HEK293 (cell line): ENCODE data around the gene SENP1.
A peak's percentile ranks its signal among the peaks of the same experiment; 100 is the strongest.

Experiments used
- CTCF ChIA-PET: fragments of 350-600 bp; formaldehyde crosslinking; extraction: SDS; loops from one replicate; lab custom pipeline; 2021; ENCODE audit warnings: antibody characterized with exemption; lab: Yijun Ruan, JAX
- POLR2A ChIA-PET: fragments of 300-600 bp; formaldehyde crosslinking; extraction: SDS; loops from one replicate; lab custom pipeline; 2020; ENCODE audit warnings: antibody characterized with exemption, inconsistent platforms; lab: Yijun Ruan, JAX
- H3K27ac ChIP-seq: fragments of 200-500 bp; sonication (Bioruptor generic); 2 replicates; pipeline ENCODE4 v1.5.1; 2014; ENCODE audit warnings: low read depth, low read length, control low read depth, inconsistent platforms; ENCODE audit errors: extremely low read depth
- H3K36me3 ChIP-seq, 2 experiments: fragments of 200-500 bp in 1 of 2; sonication (Bioruptor generic) in 1 of 2; 1 replicate in 1 of 2; 2 replicates in 1 of 2; pipeline ENCODE4 v1.5.1; 2014 to 2017; ENCODE audit warnings: inconsistent platforms in 2 of 2, low read length in 2 of 2; ENCODE audit not compliant: control insufficient read depth in 2 of 2, insufficient read depth in 1 of 2
- H3K4me1 ChIP-seq: fragments of 200-500 bp; sonication (Bioruptor generic); 2 replicates; pipeline ENCODE4 v1.5.1; 2014; ENCODE audit warnings: mild to moderate bottlenecking, low read length, inconsistent platforms; ENCODE audit not compliant: control insufficient read depth, insufficient read depth
- H3K4me3 ChIP-seq: 2 replicates; pipeline ENCODE4 v1.5.1; 2011; ENCODE audit warnings: low read depth, mild to moderate bottlenecking, control low read depth, low read length, moderate library complexity
- H3K9me3 ChIP-seq: fragments of 200-500 bp; sonication (Bioruptor generic); 2 replicates; pipeline ENCODE4 v1.5.1; 2014; ENCODE audit warnings: low read depth, low read length, inconsistent platforms; ENCODE audit not compliant: control insufficient read depth, insufficient read depth
- HOXC10 ChIP-seq: sonication (generic); formaldehyde crosslinking; IDR thresholded peaks from 2 replicates; pipeline ENCODE4 v1.8.1; 2023; ENCODE audit warnings: mild to moderate bottlenecking, missing genetic modification reagents
- IKZF3 ChIP-seq: fragments of 450-650 bp; IDR thresholded peaks from 2 replicates; pipeline ENCODE4 v1.5.0; 2018; ENCODE audit warnings: missing biosample characterization, mild to moderate bottlenecking, missing genetic modification characterization, moderate library complexity
- PRDM10 ChIP-seq: fragments of 450-650 bp; formaldehyde crosslinking; IDR thresholded peaks from 2 replicates; pipeline ENCODE4 v1.5.1; 2016; ENCODE audit warnings: missing biosample characterization, missing genetic modification characterization
- SP2 ChIP-seq: fragments of 450-650 bp; formaldehyde crosslinking; IDR thresholded peaks from 2 replicates; pipeline ENCODE4 v1.5.1; 2016; ENCODE audit warnings: missing biosample characterization, missing genetic modification characterization
- ZBTB11 ChIP-seq: fragments of 450-650 bp; formaldehyde crosslinking; conservative IDR thresholded peaks from 2 replicates; pipeline ENCODE4 v1.5.1; 2016; ENCODE audit warnings: low read depth, missing biosample characterization, missing genetic modification characterization
- ZBTB17 ChIP-seq: fragments of 450-650 bp; formaldehyde crosslinking; IDR thresholded peaks from 2 replicates; pipeline ENCODE4 v1.5.1; 2016; ENCODE audit warnings: missing biosample characterization, missing genetic modification characterization
- ZFP69B ChIP-seq: fragments of 450-650 bp; formaldehyde crosslinking; IDR thresholded peaks from 2 replicates; pipeline ENCODE4 v1.5.1; 2016; ENCODE audit warnings: missing biosample characterization, missing genetic modification characterization
- ZNF23 ChIP-seq: fragments of 450-650 bp; formaldehyde crosslinking; IDR thresholded peaks from 2 replicates; pipeline ENCODE4 v1.5.1; 2016; ENCODE audit warnings: missing biosample characterization, missing genetic modification characterization, borderline replicate concordance
- ZNF354C ChIP-seq: fragments of 450-650 bp; formaldehyde crosslinking; IDR thresholded peaks from 2 replicates; pipeline ENCODE4 v1.5.1; 2016; ENCODE audit warnings: missing biosample characterization, missing genetic modification characterization, low read depth, borderline replicate concordance
- ZNF394 ChIP-seq: fragments of 450-650 bp; formaldehyde crosslinking; IDR thresholded peaks from 2 replicates; pipeline ENCODE4 v1.5.1; 2016; ENCODE audit warnings: missing biosample characterization, missing genetic modification characterization, mild to moderate bottlenecking, moderate library complexity, borderline replicate concordance
- ZNF398 ChIP-seq: fragments of 450-650 bp; formaldehyde crosslinking; IDR thresholded peaks from 2 replicates; pipeline ENCODE4 v1.5.1; 2017; ENCODE audit warnings: missing biosample characterization, missing genetic modification characterization
- ZNF514 ChIP-seq: fragments of 450-650 bp; formaldehyde crosslinking; IDR thresholded peaks from 2 replicates; pipeline ENCODE4 v1.5.1; 2016; ENCODE audit warnings: missing biosample characterization, missing genetic modification characterization
- ZNF600 ChIP-seq: fragments of 450-650 bp; formaldehyde crosslinking; IDR thresholded peaks from 2 replicates; pipeline ENCODE4 v1.5.1; 2016; ENCODE audit warnings: missing biosample characterization, missing genetic modification characterization
- ZNF792 ChIP-seq: fragments of 450-650 bp; formaldehyde crosslinking; IDR thresholded peaks from 2 replicates; pipeline ENCODE4 v1.5.1; 2016; ENCODE audit warnings: missing biosample characterization, missing genetic modification characterization

The SENP1 gene

GRCh38 chr12:48002773-48003218, 103.1 kb downstream of the SENP1 start (continued):
- TF ChIP-seq SP2 (tag by site-specific recombination) (0 out of 2 replicates have a peak, but pooled peaks have one; percentile 0), ZNF600 (tag by site-specific recombination) (no peak), HOXC10 (CRISPR knock-in tag) (no peak)
- TF ChIP-seq, all 188 proteins: peak for 12

- CTCF ChIA-PET = interaction anchor here (0.7 kb wide), 1 partner anchor 260 kb away, joined by 3 read pairs; no protein-coding TSS in a partner anchor
- H3K4me1 ChIP-seq = peaks cover 18% of the 10 kb centered on the region
Observed at GRCh38 chr12:48002414-48002730, 103.5 kb downstream of the SENP1 start.

More at GRCh38 chr12:48002414-48002730, 103.5 kb downstream of the SENP1 start:
- Histone ChIP-seq H3K36me3 (peaks cover 0 to 7% of the 10 kb centered on the region in 2 experiments; a peak in 1 of 3 replicates), H3K4me3 (peak overlapping the region; percentile 44)
- TF ChIP-seq ZFP69B (tag by site-specific recombination) = no peak
- TF ChIP-seq ZNF354C (tag by site-specific recombination) = no peak
- peak; percentile 13; the same call in 1 of the 2 replicates for TF ChIP-seq ZNF394
- TF ChIP-seq ZNF792 (tag by site-specific recombination) = no peak
- TF ChIP-seq PRDM10 (tag by site-specific recombination) = peak; percentile 51
- no peak for TF ChIP-seq ZNF514 (tag by site-specific recombination)
- 0 out of 2 replicates have a peak, but pooled peaks have one; percentile 29 for TF ChIP-seq ZBTB11 (tag by site-specific recombination)
- no peak for TF ChIP-seq ZNF23 (tag by site-specific recombination)
- no peak for TF ChIP-seq ZNF398 (tag by site-specific recombination)
- peak; percentile 38 for TF ChIP-seq SP2 (tag by site-specific recombination)
- TF ChIP-seq IKZF3 (tag by site-specific recombination) = 0 out of 2 replicates have a peak, but pooled peaks have one; percentile 5
- TF ChIP-seq ZBTB17 (tag by site-specific recombination) = 0 out of 2 replicates have a peak, but pooled peaks have one; percentile 5
- TF ChIP-seq, all 188 proteins: peak for 6
- Histone ChIP-seq H3K9me3 (no peaks in the 10 kb centered on the region), H3K27ac (peak overlapping the region; percentile 74)
- POLR2A ChIA-PET = interaction anchor here (0.9 to 1.6 kb wide), 2 partner anchors 20 to 117 kb away, joined by 4 to 6 read pairs; partner anchors contain the start of gene PFKM
